Calu3 (cell line): Measurements from ENCODE around the gene FBXO22. TPM values are rescaled to one million over a fixed set of nuclear protein-coding genes. Genes with fewer than 3 reads are reported as not detected.

Source experiments
- BruUV-seq: library from RNA; stranded (reverse); fragments of 400-500 nt; replicated peaks from 2 replicates; lab custom pipeline; 2021; lab: Mats Ljungman, UMichigan
- CTCF ChIA-PET: fragments of 300-600 bp; sonication (Branson Sonifier 250); formaldehyde crosslinking; loops from one replicate; lab custom pipeline; 2022; ENCODE audit warnings: antibody characterized with exemption; lab: Charles Lee
- DNase-seq: peaks from one replicate; pipeline ENCODE4 v3.0.0; 2022
- H3K27ac Mint-ChIP-seq: one replicate; pipeline ENCODE4 v1.8.0; 2022; ENCODE audit warnings: mixed read lengths; ENCODE audit not compliant: unreplicated experiment
- H3K27me3 Mint-ChIP-seq: one replicate; pipeline ENCODE4 v1.8.0; 2022; ENCODE audit warnings: mixed read lengths; ENCODE audit not compliant: unreplicated experiment
- H3K36me3 Mint-ChIP-seq: one replicate; pipeline ENCODE4 v1.8.0; 2022; ENCODE audit warnings: mild to moderate bottlenecking, moderate library complexity, mixed read lengths; ENCODE audit not compliant: insufficient read depth, unreplicated experiment
- H3K4me1 Mint-ChIP-seq: one replicate; pipeline ENCODE4 v1.8.0; 2022; ENCODE audit warnings: mild to moderate bottlenecking, low read depth, mixed read lengths; ENCODE audit not compliant: unreplicated experiment
- H3K4me3 Mint-ChIP-seq: one replicate; pipeline ENCODE4 v1.8.0; 2022; ENCODE audit warnings: mild to moderate bottlenecking, low read depth, moderate library complexity, mixed read lengths; ENCODE audit not compliant: unreplicated experiment
- H3K9me3 Mint-ChIP-seq: one replicate; pipeline ENCODE4 v1.8.0; 2022; ENCODE audit warnings: low read depth, mixed read lengths; ENCODE audit not compliant: unreplicated experiment
- intact Hi-C: fragments of 100-400 bp; cut with micrococcal nuclease; formaldehyde crosslinking; loops from one replicate; pipeline ENCODE4 v1.10.0; 2022; ENCODE audit not compliant: unreplicated experiment
- total RNA-seq: library from RNA; stranded (reverse); gene quantifications from 2 replicates; pipeline ENCODE4 v1.2.3, GENCODE V29; 2022
- TF ChIP-seq, protein P1 (sequence below): fragments of 200-600 bp; IDR thresholded peaks from one replicate; pipeline ENCODE4 v1.8.0; 2022; ENCODE audit warnings: antibody characterized with exemption; ENCODE audit not compliant: unreplicated experiment

The FBXO22 gene
- total RNA-seq, 1 experiment from 2014 or later: 49.2 TPM

DNA sequence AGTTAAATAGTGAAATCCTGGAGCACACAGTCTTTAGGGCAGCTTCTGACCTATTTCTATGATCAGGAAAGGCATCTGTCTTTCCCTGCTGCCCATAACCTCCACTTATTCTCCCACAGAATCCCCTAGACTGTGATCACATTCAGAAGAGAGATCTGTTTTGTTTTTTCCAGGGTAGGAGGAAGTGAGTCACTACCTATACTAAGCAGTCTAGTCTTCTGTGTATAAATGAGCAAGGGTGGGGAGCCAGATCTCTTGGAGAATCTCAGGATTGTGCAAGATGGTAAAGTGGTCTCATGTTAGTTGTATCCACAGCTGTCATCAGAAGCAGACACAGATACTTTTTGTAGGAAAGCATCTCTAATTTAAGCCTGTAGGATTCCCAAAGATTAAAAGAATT, 11.8 kb upstream of the FBXO22 start:
- intact Hi-C loops: no loop called here
- Mint-ChIP-seq H3K4me3 (no peak overlapping the region), H3K36me3 (no peaks in the 10 kb centered on the region), H3K27me3 (no peaks in the 10 kb centered on the region), H3K4me1 (no peaks in the 10 kb centered on the region), H3K27ac (peak overlapping the region; percentile 5), H3K9me3 (no peaks in the 10 kb centered on the region)
- BruUV-seq: no TSS peak
- no peak for DNase-seq
- TF ChIP-seq, protein P1, sequence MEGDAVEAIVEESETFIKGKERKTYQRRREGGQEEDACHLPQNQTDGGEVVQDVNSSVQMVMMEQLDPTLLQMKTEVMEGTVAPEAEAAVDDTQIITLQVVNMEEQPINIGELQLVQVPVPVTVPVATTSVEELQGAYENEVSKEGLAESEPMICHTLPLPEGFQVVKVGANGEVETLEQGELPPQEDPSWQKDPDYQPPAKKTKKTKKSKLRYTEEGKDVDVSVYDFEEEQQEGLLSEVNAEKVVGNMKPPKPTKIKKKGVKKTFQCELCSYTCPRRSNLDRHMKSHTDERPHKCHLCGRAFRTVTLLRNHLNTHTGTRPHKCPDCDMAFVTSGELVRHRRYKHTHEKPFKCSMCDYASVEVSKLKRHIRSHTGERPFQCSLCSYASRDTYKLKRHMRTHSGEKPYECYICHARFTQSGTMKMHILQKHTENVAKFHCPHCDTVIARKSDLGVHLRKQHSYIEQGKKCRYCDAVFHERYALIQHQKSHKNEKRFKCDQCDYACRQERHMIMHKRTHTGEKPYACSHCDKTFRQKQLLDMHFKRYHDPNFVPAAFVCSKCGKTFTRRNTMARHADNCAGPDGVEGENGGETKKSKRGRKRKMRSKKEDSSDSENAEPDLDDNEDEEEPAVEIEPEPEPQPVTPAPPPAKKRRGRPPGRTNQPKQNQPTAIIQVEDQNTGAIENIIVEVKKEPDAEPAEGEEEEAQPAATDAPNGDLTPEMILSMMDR: no peak
- CTCF ChIA-PET: interaction anchor here (0.6 to 0.7 kb wide), 2 partner anchors 237 to 320 kb away, joined by 3 read pairs; no protein-coding TSS in a partner anchor

DNA sequence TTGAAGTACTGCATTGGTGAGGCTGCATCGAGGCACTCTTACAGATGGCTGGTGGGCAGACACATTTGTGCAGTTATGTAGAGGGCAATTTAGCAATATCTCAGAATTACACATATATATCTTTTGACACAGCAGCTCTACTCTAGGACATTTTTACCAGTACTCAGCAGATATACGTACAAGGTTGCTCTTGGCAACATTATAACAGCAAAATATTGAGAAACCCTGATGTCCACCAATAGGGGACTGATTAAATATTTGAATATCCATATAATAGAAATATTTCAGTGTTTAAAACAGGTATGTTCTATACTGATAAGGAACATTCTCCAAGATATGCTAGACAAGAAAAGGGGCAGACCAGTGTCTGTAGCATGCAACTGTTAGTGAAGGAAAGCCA, 7.9 kb upstream of the FBXO22 start:
- H3K27me3 Mint-ChIP-seq: no peaks in the 10 kb centered on the region
- H3K27ac Mint-ChIP-seq: peak overlapping the region; percentile 31
- CTCF ChIA-PET: no interaction called here
- BruUV-seq: no TSS peak
- TF ChIP-seq, protein P1: no peak
- no peaks in the 10 kb centered on the region for H3K36me3 Mint-ChIP-seq
- no peaks in the 10 kb centered on the region for H3K9me3 Mint-ChIP-seq
- no peak for DNase-seq
- intact Hi-C loops: no loop called here
- no peak overlapping the region for H3K4me3 Mint-ChIP-seq
- H3K4me1 Mint-ChIP-seq: no peaks in the 10 kb centered on the region

- BruUV-seq: no TSS peak
- no peaks in the 10 kb centered on the region for H3K4me1 Mint-ChIP-seq
- H3K27ac Mint-ChIP-seq: no peak overlapping the region
- no peaks in the 10 kb centered on the region for H3K27me3 Mint-ChIP-seq
- H3K9me3 Mint-ChIP-seq: no peaks in the 10 kb centered on the region
- no peak for DNase-seq
- H3K36me3 Mint-ChIP-seq: peaks cover 27% of the 10 kb centered on the region
- no peak overlapping the region for H3K4me3 Mint-ChIP-seq
- TF ChIP-seq, protein P1: no peak
- intact Hi-C loops: loop anchor here (5.0 kb wide), 1 partner anchor 58 kb away; the partner anchor contains the start of gene UBE2Q2
- CTCF ChIA-PET: no interaction called here
Observed at GRCh38 chr15:75900577-75900976, 3.1 kb upstream of the FBXO22 start.

GRCh38 chr15:75902129-75902557, 1.5 kb upstream of the FBXO22 start:
- Mint-ChIP-seq H3K9me3 (no peaks in the 10 kb centered on the region), H3K27ac (peak overlapping the region; percentile 89), H3K36me3 (peaks cover 28% of the 10 kb centered on the region), H3K4me3 (peak overlapping the region; percentile 97), H3K4me1 (no peaks in the 10 kb centered on the region), H3K27me3 (no peaks in the 10 kb centered on the region)
- BruUV-seq: no TSS peak
- CTCF ChIA-PET: no interaction called here
- intact Hi-C loops: loop anchor here (5.0 kb wide), 1 partner anchor 60 kb away; the partner anchor contains the start of gene UBE2Q2
- TF ChIP-seq, protein P1: no peak
- no peak for DNase-seq
